ELF-1 (cell line): ENCODE data around the gene WDR81.
A peak's percentile ranks its signal among the peaks of the same experiment; 100 is the strongest.
"Not testable (repeated sequence)": the region's sequence is repeated elsewhere in the genome, so short reads cannot be mapped to it uniquely, and the experiment has no call there.

Experiments used
- DNase-seq: peaks from one replicate; pipeline ENCODE4 v3.0.0-alpha.2; 2016; ENCODE audit warnings: low read depth, low spot score

Gene WDR81

DNA sequence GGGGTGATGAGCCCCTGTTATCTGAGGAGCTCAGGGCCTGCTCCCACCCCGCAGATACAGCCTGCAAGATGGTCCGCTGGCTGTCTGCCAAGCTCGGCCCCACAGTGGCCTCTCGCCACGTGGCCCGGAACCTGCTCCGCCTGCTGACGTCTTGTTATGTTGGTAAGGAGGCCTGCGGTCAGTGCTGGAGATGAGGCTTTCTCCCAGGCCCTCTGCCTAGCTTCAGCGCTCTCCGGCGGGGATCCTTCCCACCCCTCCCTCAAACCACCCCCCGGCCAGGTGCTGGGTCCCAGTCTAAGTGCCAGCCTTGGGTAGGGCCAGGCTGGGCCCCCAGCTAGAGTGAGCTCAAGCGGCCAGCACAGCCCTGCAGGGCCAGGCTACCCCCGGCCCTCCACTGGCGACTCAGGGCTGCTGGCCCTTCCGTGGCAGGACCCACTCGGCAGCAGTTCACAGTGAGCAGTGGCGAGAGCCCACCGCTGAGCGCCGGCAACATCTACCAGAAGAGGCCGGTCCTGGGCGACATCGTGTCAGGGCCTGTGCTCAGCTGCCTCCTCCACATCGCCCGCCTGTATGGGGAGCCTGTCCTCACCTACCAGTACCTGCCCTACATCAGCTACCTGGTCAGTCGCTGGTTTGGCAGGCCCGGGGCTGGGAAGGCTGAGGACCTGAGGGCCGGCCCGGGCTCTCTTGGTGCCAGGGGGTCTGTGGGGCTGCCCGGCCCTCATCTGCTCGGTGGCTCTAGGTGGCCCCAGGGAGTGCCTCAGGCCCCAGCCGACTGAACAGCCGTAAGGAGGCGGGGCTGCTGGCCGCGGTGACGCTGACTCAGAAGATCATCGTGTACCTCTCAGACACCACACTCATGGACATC is 6.1 kb downstream of the WDR81 start:
- no peak for DNase-seq

DNA sequence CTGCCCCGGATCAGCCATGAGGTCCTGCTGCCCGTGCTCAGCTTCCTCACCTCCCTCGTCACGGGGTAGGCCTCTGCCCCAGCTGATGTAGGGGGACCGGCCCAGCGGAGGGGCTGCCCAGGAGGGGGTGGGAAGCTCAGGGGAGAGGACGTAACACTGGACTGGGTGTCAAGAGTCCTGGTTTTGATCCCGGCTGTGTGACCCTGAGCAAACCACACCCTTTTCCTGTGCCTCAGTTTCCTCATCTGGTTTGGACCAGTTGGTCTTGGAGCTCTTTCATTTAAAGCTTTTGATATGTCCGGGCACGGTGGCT is 6.6 kb downstream of the WDR81 start:
- no peak for DNase-seq

DNA sequence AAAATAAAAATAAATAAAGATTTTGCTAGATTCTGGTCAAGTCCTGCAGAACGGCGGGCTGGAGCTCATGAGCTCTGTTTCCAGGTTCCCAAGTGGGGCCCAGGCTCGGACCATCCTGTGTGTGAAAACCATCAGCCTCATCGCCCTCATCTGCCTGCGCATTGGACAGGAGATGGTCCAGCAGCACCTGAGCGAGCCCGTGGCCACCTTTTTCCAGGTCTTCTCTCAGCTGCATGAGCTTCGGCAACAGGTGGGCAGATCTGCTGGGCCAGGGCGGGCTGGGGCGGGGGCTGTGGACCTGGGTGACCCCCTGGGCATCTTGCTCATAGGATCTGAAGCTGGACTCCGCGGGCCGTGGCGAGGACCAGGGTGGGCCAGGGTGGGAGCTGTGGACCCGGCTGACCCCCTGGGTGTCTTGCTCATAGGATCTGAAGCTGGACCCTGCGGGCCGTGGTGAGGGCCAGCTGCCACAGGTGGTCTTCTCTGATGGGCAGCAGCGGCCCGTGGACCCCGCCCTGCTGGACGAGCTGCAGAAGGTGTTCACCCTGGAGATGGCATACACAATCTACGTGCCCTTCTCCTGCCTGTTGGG is 7.8 kb downstream of the WDR81 start:
- no peak for DNase-seq

DNA sequence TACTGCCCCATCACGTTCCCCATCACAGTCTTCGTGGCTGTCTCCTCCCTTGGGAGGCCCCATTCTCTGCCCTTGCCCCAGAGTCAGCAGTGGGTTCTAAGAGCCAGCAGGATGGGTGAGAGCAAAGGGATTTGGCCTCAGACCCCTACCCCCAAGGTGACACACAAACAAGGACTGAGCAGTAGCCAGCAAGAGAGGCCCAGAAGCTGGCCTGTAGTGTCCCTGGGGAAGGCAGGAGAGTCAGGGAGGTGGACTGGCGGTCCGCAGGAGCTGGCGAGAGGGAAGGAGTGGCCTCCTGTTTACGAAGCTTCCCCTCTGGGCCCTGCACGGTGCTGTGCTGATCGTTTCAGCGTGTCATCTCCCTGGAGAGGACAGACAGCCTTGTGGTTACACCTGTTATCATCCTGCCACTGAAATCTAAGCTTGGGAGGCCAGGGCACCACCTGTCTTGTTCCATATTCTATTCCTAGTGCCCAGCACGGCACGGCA is 8.4 kb downstream of the WDR81 start:
- DNase-seq: no peak

DNA sequence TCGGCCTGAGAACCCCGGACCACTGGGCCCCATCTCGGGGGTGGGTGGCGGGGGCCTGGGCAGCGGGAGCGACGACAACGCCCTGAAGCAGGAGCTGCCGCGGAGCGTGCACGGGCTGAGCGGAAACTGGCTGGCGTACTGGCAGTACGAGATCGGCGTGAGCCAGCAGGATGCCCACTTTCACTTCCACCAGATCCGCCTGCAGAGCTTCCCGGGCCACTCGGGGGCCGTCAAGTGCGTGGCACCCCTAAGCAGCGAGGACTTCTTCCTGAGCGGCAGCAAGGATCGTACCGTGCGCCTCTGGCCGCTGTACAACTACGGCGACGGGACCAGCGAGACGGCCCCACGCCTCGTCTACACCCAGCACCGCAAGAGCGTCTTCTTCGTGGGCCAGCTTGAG is 9.3 kb downstream of the WDR81 start:
- DNase-seq: no peak

DNA sequence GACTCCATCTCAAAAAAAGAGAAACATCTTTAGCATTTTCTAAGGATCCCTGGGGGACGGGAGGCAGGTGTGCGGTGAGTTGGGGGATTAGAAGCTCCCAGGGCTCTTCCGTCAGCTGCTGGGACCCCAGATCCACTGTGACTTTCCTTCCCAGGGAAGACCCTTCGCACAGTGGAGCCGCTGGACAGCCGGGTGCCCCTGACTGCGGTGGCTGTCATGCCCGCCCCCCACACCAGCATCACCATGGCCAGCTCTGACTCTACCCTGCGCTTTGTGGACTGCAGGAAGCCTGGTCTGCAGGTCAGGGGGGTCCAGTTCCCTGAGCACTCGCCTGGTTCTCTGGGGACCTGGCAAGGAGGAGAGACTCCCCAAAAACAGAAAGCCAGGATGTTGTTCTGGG is 10.9 kb downstream of the WDR81 start:
- DNase-seq: no peak

DNA sequence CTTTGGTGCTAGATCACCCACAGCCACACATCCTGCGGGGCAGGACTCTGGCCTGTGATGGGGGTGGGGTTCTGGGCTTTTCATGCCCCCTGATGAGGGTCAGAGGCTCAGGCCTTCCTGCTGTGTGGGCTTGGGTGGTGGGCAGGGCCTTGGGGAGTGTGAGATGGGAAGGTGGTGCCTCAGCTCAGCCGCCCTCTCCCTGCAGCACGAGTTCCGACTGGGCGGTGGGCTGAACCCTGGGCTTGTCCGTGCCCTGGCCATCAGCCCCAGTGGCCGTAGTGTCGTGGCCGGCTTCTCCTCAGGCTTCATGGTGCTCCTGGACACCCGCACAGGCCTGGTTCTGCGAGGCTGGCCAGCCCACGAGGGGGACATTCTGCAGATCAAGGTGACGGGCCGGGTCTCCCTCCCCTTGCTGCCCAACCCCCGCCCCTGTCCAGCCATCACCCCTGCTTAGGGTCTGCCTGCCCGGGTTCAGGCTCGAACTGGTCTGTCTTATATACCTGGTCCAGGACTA is 11.4 kb downstream of the WDR81 start:
- DNase-seq: no peak

DNA sequence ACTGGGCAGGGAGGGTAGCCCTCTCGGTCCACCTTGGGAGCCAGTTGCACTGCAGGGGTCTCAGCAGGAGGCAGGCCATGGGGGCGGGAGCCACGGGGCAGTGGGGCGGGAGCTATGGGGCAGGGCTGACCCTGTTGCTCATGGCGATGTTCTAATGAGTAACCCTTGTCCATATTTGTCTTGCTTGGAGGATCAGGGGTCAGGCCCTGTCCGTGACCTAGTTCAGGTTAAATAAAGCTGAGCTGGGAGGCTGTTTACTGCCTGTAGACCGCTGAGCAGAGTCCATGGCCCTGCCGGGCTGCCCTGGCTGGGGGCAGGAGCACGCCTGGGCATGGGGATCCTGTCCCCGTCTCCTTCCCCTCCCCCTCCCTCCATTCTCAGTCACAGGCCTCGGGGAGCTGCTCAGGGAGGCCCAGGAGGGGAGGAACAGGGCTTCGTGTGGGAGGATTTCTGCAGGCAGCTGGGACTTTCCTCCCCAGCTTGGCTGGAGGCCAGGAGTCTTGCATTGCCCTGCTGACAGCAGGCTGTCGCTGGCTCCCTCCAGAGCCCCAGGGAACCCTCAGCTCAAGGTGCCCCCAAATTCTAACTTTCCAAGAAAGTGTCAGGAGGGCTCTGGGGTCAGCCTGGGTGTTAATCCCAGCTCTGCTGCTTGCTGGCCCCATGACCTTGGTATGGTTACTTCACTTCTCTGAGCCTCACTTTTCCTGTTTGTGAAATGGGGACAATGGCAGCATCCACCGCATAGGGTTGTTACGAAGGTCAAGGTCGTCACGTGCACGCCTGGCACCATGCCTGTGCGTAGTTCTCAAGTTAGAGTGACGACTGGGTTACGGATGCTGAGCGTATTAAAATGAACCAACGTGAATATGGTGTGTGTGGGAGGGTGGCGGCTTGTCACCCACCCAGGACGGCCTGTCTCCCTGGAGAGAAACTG is 12.1 kb downstream of the WDR81 start:
- no peak for DNase-seq

DNA sequence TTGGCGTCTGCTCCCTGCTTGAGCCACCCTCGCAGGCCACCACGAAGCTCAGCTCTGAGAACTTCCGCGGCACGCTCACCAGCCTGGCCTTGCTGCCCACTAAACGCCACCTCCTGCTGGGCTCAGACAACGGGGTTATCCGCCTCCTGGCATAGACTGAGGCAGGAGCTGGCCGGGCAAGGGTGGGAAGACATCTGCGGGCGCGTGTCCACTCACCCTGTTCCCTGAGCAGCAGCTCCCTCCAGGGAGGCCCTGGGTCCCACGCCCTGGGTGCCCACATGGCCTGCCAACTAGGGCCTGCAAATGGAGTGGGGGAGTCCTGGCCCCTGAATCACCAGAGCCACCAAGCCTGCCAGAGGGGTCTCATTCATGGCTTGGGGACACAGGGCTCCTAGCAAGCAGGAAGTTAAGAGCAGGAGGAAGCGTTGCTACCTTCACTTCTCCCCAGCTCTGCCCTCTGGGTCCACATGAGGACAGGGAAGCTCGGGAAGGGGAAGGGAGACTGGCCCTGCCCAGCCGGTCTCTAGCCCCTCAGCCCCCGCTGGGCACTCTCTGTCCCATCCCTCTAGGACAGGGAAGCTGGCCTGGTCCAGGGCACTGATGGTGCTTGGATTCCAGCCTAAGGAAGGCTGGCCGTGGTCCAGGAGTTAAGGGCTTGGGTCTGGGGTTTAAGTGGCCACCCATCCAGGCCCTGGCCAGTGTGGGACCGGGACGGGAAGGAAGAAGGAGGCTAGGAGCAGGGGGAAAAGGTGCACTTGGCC is 13.2 kb downstream of the WDR81 start:
- no peak for DNase-seq

DNA sequence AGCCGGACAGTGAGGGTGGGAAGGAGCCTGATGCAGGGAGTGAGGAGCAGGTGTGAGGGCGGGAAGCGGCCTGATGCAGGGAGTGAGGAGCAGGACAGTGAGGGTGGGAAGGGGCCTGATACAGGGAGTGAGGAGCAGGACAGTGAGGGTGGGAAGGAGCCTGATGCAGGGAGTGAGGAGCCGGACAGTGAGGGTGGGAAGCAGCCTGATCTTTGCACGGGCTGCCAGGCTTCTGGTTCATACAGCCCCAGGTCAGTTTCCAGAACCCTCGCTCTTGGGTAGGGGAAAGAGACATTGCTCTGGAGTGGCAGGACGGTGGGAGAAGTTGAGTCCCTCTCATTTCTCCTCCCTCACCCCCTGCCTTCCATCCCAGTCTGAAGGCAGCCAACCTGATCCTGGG is 17.4 kb downstream of the WDR81 start:
- not testable (repeated sequence) for DNase-seq

DNA sequence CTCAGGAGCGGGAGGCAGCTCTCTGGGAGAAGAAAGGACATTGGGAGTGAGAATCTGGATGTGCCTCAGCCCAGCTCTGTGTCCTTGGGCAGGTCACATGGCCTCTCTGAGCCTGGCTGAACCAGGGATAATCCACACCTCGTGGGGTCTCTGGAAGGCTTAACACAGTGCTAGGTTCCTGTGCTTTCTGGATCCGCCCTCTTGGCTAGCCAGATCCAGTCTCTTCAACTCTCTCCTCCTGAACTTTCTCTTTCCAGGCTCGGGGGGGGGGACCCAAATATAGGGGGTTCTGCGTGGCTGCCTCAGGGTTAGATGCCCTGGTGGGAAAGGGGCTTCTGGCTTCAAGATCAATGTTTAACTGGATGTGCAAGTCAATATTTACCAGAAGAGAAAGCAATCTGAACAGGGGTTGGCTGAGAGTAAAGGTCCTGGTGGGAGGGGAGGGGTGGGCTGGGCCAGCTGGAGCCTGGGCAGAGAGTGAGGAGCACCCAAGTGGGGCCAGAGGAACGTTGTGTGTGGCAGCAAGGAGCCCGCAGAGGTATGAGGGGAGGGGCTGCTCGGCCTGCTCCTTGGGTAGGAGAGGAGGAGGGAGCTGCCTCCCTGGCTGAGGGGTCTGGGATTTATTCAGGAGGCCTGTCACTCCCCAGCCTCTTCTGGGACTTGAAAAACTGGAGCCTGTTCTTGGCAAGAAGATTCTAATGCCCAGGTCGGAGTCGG is 18.0 kb downstream of the WDR81 start, which contains the start of gene SERPINF2:
Gene SERPINF2 (plus strand): TSS at position 501 of the 717 bp plus-strand sequence. CDS start 2,125 bp downstream, outside the sequence.
- no peak for DNase-seq

DNA sequence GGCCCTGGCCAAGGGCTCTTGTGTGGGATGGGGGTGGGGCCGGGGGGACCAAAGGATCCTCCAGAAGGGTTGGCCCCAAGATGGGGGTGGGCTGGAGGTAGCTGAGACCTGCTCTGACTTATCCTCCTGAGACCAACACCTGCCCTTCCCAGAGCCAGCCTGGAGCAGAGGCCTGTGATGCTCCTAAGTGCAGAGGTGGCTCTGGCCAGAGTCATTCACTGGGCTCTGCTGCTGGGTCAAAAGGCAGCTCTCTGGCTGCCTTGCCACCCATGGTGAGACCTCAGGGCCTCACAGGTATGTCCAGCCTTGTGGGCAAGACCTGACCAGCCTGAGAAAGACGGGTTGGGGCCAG is 18.6 kb downstream of the WDR81 start:
- DNase-seq: no peak

DNA sequence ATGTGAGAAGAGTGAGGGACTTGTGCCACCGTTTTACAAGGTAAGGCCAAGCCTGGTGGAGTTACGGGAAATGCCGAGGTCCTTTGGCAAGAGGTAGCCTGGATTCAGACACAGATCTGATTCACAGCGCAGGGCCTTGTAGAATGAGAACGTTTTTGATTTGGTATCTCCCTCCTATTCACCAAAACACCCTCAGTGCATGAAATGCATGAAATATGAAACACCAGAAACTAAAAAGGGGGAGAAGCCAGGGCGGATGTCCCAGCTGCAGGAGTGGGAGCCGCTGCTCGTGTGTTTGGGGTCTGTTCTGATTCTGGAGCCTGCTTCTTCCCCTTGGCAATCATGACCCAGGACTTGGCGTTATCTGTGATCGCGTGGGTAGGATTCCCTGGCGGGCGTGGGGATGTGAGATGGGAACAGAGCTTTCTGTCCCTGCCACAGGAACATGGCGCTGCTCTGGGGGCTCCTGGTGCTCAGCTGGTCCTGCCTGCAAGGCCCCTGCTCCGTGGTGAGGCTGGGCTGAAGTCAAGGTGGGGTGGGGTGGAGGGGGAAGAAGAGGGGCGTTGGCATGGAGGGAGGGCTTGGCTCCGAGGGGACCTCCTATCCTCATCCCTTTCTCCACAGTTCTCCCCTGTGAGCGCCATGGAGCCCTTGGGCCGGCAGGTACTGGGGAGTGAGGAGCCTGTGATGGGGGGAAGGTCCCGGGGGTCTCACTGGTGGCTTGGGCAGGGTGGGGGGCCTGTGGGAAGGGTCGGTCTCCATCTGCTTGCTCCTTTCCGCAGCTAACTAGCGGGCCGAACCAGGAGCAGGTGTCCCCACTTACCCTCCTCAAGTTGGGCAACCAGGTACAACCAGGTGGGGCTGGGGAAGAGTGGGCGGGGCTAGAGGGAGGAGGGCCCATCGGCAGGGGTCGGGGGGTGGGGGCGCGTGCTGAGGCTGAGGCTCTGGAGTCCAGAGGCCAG is 20.3 kb downstream of the WDR81 start:
- DNase-seq: no peak

DNA sequence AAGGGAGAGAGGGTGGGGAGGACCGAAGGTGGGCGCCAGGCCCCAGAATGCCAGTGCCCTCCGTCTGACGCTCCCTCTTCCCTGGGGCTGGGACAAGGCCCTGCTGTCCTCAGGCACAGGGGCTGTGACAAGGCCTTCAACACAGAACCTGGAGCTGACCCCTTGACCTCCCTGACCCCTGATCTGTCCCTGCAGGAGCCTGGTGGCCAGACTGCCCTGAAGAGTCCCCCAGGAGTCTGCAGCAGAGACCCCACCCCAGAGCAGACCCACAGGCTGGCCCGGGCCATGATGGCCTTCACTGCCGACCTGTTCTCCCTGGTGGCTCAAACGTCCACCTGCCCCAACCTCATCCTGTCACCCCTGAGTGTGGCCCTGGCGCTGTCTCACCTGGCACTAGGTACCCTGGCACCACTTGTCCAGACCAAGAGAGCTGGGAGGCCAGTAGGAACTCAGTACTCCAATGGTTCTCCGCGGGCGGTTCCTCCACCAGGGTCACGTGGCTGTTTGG is 21.1 kb downstream of the WDR81 start:
- no peak for DNase-seq

DNA sequence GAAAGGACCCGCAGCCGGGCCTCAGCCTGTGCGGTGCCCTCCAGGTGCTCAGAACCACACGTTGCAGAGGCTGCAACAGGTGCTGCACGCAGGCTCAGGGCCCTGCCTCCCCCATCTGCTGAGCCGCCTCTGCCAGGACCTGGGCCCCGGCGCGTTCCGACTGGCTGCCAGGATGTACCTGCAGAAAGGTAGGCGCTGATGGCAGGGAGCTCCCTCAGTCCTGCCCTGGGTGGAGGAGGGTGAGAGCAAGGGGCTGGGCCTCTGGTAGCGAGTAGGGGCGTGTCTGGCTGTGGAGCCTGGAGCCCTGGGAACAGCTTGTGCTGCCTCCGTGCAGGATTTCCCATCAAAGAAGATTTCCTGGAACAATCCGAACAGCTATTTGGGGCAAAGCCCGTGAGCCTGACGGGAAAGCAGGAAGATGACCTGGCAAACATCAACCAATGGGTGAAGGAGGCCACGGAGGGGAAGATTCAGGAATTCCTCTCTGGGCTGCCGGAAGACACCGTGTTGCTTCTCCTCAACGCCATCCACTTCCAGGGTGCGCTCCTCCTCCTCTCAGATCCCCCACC is 22.6 kb downstream of the WDR81 start:
- DNase-seq: peak; percentile 61

DNA sequence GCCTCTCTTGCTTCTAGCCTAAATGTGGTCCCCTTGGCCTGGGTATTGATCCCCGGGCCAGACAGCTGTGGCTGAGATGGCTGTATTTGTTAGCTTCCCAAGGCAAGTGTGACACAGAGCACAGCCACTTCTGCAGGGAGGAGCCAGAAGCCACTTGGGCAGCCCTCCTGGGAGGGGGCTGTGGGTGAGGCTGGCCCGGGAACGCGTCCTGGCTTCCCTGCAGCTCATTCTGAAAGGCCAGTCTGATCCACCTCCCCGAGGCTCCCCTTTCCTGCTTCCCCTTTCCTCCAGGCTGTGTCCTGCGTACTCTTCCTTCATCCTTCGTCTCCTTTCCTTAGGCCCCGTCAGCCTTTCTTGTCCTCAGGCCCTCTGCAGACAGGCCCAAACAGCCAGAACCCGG is 26.1 kb downstream of the WDR81 start:
- no peak for DNase-seq

DNA sequence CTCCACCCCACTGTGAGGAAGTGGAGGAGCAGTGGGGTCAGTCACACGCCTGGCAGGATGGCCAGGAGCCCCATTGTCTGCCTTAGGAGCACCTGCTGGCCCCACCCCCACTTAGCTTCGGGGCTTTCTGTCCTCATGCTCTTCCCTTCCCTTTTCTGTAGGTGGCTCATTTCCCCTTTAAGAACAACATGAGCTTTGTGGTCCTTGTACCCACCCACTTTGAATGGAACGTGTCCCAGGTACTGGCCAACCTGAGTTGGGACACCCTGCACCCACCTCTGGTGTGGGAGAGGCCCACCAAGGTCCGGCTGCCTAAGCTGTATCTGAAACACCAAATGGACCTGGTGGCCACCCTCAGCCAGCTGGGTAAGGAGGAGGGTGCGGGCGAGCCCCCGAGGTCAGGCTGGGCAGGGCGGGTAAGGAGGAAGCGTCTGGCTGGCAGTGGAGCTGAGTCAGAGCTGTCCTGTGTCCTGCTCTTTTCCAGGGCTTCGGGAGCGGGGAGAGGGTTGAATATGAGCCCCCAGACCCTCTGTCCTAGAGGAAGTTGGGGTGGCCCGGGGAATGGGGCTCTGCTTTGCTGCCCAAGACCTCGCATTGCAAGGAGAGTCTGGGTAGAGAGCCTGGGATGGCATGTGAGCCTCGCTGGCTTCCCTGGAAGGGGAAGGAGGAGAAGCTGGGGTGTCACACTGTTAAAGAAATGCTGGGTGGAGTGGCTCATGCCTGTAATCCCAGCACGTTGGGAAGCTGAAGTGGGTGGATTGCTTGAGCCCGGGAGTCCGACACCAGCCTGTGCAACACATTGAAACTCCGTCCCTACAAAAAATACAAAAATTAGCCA is 28.1 kb downstream of the WDR81 start:
- DNase-seq: peak; percentile 63
